LNCAP (cell line): ENCODE results near the gene WDFY3.
A peak's percentile ranks its signal among the peaks of the same experiment; 100 is the strongest.

Experiments used
- CTCF ChIP-seq: fragments of 450-650 bp; IDR thresholded peaks from 2 replicates; pipeline ENCODE4 v1.5.1; 2017; ENCODE audit warnings: mild to moderate bottlenecking

Gene WDFY3

GRCh38 chr4:84750260-84750959 is 216.1 kb downstream of the WDFY3 start:
- peak; percentile 69 for TF ChIP-seq CTCF

DNA sequence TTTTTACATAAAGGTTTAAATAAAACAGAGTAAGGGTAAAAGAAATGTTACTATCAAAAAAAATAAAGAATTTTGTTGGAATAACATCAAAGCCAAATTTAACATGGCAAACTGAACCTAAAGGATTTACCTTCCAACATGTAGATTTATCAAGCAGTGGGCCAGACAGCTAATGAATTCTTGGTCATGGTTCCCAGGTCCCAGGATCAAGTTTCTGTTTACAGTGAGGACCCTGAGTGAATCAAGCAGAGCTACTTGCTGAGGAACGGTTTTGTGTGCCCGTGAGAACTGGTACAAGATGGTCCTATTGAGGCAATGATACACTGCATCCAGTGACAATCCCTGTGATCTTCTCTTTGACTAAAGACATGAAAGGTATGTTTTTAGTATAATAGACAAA is 226.4 kb downstream of the WDFY3 start:
- TF ChIP-seq CTCF: no peak

DNA sequence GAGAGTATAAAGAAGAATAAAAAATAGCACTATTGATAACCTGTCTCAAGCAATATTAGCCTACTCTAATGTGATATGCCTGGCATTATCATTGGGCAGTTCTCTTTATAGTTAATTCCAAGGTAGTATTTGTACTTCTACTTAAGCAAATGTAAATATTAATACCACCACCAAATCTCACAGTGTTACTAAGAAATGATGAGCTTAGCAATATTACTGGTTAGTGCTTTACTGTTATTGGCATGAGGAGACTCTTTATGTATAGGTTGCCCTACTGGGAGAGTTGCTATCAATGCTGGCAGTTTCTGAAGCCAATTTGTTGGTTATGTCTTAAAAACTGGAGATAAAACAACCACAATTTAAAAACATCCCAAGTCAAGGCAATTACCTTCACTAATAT is 227.9 kb downstream of the WDFY3 start:
- no peak for TF ChIP-seq CTCF

- TF ChIP-seq CTCF: no peak
Observed at GRCh38 chr4:84737656-84738055, 228.8 kb downstream of the WDFY3 start.

DNA sequence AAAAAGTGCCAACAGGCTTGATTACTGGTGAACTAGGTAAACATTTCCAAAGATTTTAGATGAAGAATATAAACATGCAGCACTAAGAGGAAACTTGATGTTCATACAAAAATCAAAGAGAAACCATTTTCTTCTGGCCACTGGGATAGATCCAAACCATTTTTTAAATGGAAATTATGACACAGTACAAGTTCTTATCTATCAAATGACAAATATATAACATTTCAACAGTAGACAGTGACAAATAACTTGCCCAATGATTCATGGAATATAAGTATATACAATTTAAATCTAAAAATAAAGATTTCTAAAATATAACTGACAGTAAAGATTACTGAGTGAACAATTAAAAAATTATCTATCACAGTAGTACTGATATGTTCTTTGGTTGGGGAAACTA is 232.5 kb downstream of the WDFY3 start:
- TF ChIP-seq CTCF: no peak

GRCh38 chr4:84733343-84734033 is 233.0 kb downstream of the WDFY3 start:
- no peak for TF ChIP-seq CTCF

GRCh38 chr4:84730375-84730774 is 236.1 kb downstream of the WDFY3 start:
- TF ChIP-seq CTCF: no peak
